GM12873 (cell line): ENCODE measurements around the gene PBLD.

Source experiments
- CTCF ChIP-seq: IDR thresholded peaks from 2 replicates; pipeline ENCODE4 v1.5.1; 2012; ENCODE audit warnings: low read depth, mild to moderate bottlenecking, moderate library complexity, low read length, control low read depth; ENCODE audit not compliant: insufficient read depth; ENCODE audit errors: missing control alignments

The PBLD gene

GRCh38 chr10:68302871-68303270, 29.9 kb downstream of the PBLD start:
- TF ChIP-seq CTCF: no peak

DNA sequence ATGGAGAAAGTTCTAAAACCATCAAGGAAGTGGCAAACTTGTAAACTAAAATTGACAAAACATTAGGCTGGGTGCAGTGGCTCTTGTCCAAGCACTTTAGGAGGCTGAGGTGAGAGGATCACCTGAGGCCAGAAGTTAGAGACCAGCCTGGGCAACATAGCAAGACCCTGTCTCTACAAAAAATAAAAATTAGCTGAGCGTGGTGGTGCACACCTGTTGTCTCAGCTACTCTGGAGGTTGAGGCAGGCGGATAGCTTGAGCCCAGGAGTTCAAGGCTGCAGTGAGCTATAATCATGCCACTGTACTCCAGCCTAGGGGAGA, 30.3 kb downstream of the PBLD start:
- no peak for TF ChIP-seq CTCF

DNA sequence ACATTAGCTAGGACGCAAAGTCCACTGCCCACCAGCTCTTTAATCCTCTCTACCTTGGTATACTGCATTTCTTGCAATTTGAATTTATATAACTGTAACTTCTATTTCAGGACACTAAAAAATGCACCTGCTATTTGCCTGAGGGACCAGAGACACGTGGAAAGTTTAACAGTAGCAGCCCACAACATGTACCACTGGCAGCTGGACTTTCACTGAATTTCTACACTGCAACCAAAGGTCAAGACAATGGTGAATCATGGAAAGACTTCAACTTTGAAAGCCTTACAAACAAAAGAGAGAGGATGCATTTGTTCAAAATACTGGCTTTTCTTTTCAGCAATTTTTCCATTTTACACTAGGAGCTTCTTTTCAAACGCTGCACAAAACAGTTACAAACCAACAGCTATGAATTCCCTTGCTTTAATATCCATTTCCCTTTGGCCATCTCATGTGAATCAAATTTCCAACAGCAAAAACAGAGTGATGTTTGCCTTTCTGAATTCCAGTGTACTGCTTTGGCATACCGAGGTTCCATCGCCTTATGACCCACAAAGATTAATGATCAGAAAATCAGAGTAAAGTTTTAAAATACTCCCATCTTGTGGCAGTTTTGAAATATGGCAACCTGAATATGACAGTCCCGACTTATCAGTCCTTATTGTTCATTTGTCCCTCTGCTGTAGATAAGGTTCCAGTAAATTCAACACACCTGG, 30.8 kb downstream of the PBLD start:
- peak; percentile 57 for TF ChIP-seq CTCF

- TF ChIP-seq CTCF: no peak
These were observed 31.4 kb downstream of the PBLD start for GRCh38 chr10:68301301-68301700.

DNA sequence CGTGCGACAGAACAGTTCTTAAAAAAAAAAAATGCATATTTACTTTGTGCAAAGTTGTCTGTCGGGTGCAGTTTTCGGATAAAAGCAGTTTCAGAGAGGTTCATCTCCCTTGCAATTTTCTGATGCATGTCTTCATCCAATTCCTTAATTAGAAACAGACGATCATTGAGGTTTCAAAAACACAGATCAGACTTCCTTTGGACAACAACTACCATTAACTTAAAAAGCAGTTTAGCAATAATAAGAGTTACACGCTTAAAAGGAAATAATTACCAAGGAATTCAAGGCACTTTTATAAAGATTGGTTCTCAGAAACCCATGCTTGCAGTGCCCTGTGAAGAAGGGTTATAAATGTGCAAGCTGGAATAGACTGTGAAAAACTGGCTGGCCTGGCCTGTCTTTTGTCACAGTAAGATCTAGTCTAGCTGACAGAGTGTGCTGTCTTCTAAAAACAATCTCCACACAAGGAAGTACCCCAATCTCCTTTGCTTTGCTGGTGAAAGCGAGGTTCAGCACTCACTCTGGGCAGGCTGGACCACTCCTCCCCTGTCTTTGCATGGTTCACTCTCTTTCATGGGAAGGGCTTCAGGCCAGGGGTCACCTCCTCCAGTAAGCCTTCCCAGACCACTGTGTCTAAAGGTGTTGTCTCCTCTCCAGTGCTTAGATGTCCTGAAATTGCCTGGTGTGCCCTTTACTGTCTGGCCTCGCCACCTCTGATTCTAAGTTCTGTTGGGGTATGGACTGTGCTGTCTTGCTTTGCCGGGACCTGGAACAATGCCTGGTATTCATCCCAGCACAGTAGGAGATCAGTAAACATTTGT, 35.7 kb downstream of the PBLD start:
- TF ChIP-seq CTCF: no peak

DNA sequence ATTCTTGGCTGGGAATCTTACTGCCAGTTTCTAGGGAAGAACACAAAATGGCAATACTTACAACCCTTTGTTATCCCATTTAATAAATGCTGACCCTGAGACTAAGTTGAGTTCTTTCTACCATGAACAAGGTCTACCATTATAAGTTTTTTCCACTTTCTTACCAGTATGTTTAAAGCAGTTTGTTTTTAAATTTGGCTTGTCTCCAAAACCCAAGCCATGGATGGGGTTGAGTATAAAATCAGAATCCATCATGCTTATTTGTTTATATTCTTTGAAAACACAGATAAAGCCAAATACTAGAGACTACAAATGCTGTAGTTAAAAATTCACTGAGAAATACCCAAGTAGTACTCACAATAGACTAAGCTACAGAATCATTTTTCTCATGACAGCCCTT, 42.0 kb downstream of the PBLD start:
- no peak for TF ChIP-seq CTCF

- TF ChIP-seq CTCF: no peak
These were observed 44.0 kb downstream of the PBLD start for GRCh38 chr10:68288717-68289116.
